ENCODE data around the gene CFAP74. TPM values are rescaled to one million over a fixed set of nuclear protein-coding genes. Genes with fewer than 3 reads are reported as not detected.

Gene CFAP74
- total and polyA plus RNA-seq, 9 of the 15 experiments (the other 6 are each of a cell fraction or from before 2014, with no cell fraction given) = 0.03 to 0.15 (median 0.05) TPM; not detected in 6

DNA sequence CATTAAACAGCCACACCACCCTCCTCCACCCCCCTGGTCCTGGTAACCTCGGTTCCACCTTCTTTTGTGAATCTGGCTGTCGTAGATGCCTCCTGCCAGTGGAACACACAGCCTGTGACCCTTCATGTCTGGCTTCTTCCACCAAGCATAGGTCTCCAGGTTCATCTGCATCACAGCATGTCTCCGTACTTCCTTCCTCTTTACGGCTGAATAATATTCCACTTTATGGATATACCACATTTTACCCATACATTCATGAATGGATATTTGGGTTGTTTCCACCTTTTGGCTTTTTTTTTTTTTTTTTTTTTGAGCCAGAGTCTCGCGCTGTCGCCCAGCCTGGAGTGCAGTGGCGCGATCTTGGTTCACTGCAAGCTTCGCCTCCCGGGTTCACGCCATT lies 100.4 kb downstream of the CFAP74 start:
- no peak overlapping the region for H3K27ac ChIP-seq (ENCODE audit: extremely low read depth, low read depth, low read length)
- WGBS (ENCODE audit: insufficient coverage, low coverage, missing lambda C conversion rate) = 83% methylated on average over 4 of the region's 12 CpGs
- peaks cover 10 to 44% of the 10 kb centered on the region in 2 experiments; a peak in 4 of 5 replicates for H3K4me1 ChIP-seq (replicated peaks in 1 of 2; ENCODE audit: control insufficient read depth in 2 of 2, insufficient read depth in 2 of 2, low read length in 2 of 2)
- POLR2A ChIA-PET = no interaction called here
- no peak for DNase-seq (ENCODE audit: extremely low read depth in 1 of 4, low spot score in 3 of 4)
- H3K36me3 ChIP-seq (ENCODE audit: control insufficient read depth, insufficient read depth, low read length) = no peaks in the 10 kb centered on the region
- ATAC-seq = no peak
- BruUV-seq (replicated peaks) = no TSS peak
- no peak overlapping the region for H3K4me3 ChIP-seq
- no peak overlapping the region for H3K9ac ChIP-seq (ENCODE audit: insufficient read depth in 1 of 2, low read depth in 2 of 2, low read length in 2 of 2)
- in situ Hi-C loops (cut with MboI) = no loop called here
- no peak overlapping the region for H2AFZ ChIP-seq (ENCODE audit: low read depth, low read length)
- no peak overlapping the region for H3K4me2 ChIP-seq (ENCODE audit: insufficient read depth, low read length)
- H3K27me3 ChIP-seq (ENCODE audit: control insufficient read depth in 2 of 2, insufficient read depth in 2 of 2, low read length in 2 of 2) = no peaks in the 10 kb centered on the region; a peak in 1 of 5 replicates
- no peak for FAIRE-seq
- H3K79me2 ChIP-seq (ENCODE audit: control insufficient read depth, insufficient read depth, low read length) = peaks cover under 1% of the 10 kb centered on the region; the same call in 2 of the 3 replicates
- H3K9me1 ChIP-seq (ENCODE audit: control insufficient read depth, insufficient read depth, low read length) = no peaks in the 10 kb centered on the region
- TF ChIP-seq BCOR (IDR thresholded peaks at IDR 0.05) (peak; percentile 32; the same call in 1 of the 2 replicates), CBX3 (IDR thresholded peaks at IDR 0.05; ENCODE audit: borderline replicate concordance in 1 of 2, low read length in 2 of 2) (0 out of 3 replicates have a peak, but pooled peaks of 1 of the 2 experiments have one; percentile 24), ZBTB33 (CRISPR knock-in tag; IDR thresholded peaks at IDR 0.05) (peak; percentile 67; the same call in 1 of the 2 replicates), KDM1A (IDR thresholded peaks at IDR 0.05) (0 out of 4 replicates have a peak, but pooled peaks of 1 of the 2 experiments have one; percentile 18), ZNF41 (CRISPR knock-in tag; conservative IDR thresholded peaks at IDR 0.05) (no peak), ZNF146 (CRISPR knock-in tag; IDR thresholded peaks at IDR 0.05; ENCODE audit: unreplicated experiment) (peak; percentile 78), ZSCAN32 (CRISPR knock-in tag; IDR thresholded peaks at IDR 0.05) (no peak)
- intact Hi-C loops (cut with micrococcal nuclease) = no loop called here
- no peaks in the 10 kb centered on the region for H4K20me1 ChIP-seq (replicated peaks; ENCODE audit: control insufficient read depth, insufficient read depth, low read length)
- H3K9me3 ChIP-seq (replicated peaks; ENCODE audit: control insufficient read depth, insufficient read depth, low read depth, low read length) = peaks cover 2% of the 10 kb centered on the region; the same call in 1 of the 2 replicates
- CTCF ChIA-PET (ENCODE audit: low intra/inter-chr PET ratio) = no interaction called here
